Esophagus muscularis mucosa (tissue), 3 donors: ENCODE data around the gene COX7A2.

Source experiments
- POLR2A ChIP-seq: fragments of 450-650 bp; IDR thresholded peaks from one replicate; pipeline ENCODE4 v1.6.1; 2017; ENCODE audit warnings: antibody characterized with exemption, moderate library complexity, mild to moderate bottlenecking, low read depth
- TF ChIP-seq, protein P1 (sequence below), 3 experiments: fragments of 200-600 bp in 2 of 3; fragments of 450-650 bp in 1 of 3; sonication (generic) in 2 of 3; IDR thresholded peaks; one replicate each; pipeline ENCODE4 v1.5.1; 2017 to 2019; ENCODE audit warnings: antibody characterized with exemption in 3 of 3, mild to moderate bottlenecking in 2 of 3, moderate library complexity in 1 of 3

DNA sequence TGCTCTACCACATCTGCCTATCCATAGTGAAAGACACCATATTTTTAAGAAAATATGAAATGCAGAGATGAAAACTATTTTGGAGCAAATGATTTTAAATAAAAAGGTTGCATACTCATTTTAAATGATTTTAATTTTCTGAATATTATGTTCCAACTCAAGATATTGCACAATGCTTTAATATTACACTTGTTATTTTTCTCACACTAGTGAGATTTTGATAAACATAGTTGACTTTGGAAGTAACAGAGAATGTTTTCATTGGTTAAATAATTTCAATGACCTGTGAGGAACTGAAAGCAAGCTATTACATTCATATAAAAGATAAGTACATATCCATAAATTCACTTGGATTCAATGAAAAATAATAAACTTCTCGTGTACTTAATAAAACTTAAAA lies 48.1 kb upstream of the COX7A2 start:
- TF ChIP-seq, protein P1, sequence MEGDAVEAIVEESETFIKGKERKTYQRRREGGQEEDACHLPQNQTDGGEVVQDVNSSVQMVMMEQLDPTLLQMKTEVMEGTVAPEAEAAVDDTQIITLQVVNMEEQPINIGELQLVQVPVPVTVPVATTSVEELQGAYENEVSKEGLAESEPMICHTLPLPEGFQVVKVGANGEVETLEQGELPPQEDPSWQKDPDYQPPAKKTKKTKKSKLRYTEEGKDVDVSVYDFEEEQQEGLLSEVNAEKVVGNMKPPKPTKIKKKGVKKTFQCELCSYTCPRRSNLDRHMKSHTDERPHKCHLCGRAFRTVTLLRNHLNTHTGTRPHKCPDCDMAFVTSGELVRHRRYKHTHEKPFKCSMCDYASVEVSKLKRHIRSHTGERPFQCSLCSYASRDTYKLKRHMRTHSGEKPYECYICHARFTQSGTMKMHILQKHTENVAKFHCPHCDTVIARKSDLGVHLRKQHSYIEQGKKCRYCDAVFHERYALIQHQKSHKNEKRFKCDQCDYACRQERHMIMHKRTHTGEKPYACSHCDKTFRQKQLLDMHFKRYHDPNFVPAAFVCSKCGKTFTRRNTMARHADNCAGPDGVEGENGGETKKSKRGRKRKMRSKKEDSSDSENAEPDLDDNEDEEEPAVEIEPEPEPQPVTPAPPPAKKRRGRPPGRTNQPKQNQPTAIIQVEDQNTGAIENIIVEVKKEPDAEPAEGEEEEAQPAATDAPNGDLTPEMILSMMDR (IDR thresholded peaks at IDR 0.05) = no peak
- no peak for TF ChIP-seq POLR2A
